Measurements from ENCODE around the gene OR52E8. TPM values are rescaled to one million over a fixed set of nuclear protein-coding genes. Genes with fewer than 3 reads are reported as not detected.

Gene OR52E8
- total RNA-seq, 5 donors from 2014 or later (not counting 1 experiment from before 2014, with no cell fraction given): not detected

- Histone ChIP-seq H3K9me3 (no peaks in the 10 kb centered on the region), H3K4me3 (ENCODE audit: control insufficient read depth in 1 of 2, extremely low read depth in 1 of 2, low read length in 1 of 2) (no peak within 1 kb of the TSS), H3K36me3 (ENCODE audit: control insufficient read depth in 2 of 2, extremely low read depth in 1 of 2, insufficient read depth in 1 of 2, low read length in 1 of 2) (no peaks in the 10 kb centered on the region), H3K4me1 (ENCODE audit: control insufficient read depth in 1 of 2, extremely low read depth in 1 of 2, insufficient read depth in 2 of 2, low read length in 2 of 2) (no peaks in the 10 kb centered on the region), H3K27me3 (replicated peaks in 1 of 2; ENCODE audit: control insufficient read depth in 2 of 2, extremely low read depth in 1 of 2, insufficient read depth in 2 of 2, low read length in 1 of 2) (peaks cover 0 to 5% of the 10 kb centered on the region in 2 experiments), H3K27ac (ENCODE audit: low read length) (no peak within 1 kb of the TSS)
- ATAC-seq (replicated peaks in 1 of 4) (no peak), DNase-seq (no peak)
- Mint-ChIP-seq H3K9me3 (no peaks in the 10 kb centered on the region), H3K27ac (no peak within 1 kb of the TSS), H3K4me3 (no peak within 1 kb of the TSS), H3K36me3 (no peaks in the 10 kb centered on the region), H3K27me3 (peaks cover 24 to 26% of the 10 kb centered on the region in 2 donors), H3K4me1 (no peaks in the 10 kb centered on the region)
- ChIA-PET CTCF (no interaction called here), POLR2A (no interaction called here)
- WGBS (ENCODE audit: insufficient coverage): no CpG with 5 or more reads among the region's 1 CpG
Observed at GRCh38 chr11:5841797-5842196, 15.7 kb downstream of the OR52E8 start, which contains the start of gene OR52E6. TSS of gene OR52E6 (minus strand) at chr11:5841897. CDS start at chr11:5841897, 0 bp downstream.

- H3K36me3 Mint-ChIP-seq: no peaks in the 10 kb centered on the region
- no peak overlapping the region for H3K4me3 Mint-ChIP-seq
- no peaks in the 10 kb centered on the region for H3K4me1 Mint-ChIP-seq
- Histone ChIP-seq H3K4me1 (ENCODE audit: control insufficient read depth in 1 of 2, extremely low read depth in 1 of 2, insufficient read depth in 2 of 2, low read length in 2 of 2) (no peaks in the 10 kb centered on the region), H3K27ac (ENCODE audit: low read length) (no peak overlapping the region), H3K36me3 (ENCODE audit: control insufficient read depth in 2 of 2, extremely low read depth in 1 of 2, insufficient read depth in 1 of 2, low read length in 1 of 2) (no peaks in the 10 kb centered on the region), H3K4me3 (ENCODE audit: control insufficient read depth in 1 of 2, extremely low read depth in 1 of 2, low read length in 1 of 2) (no peak overlapping the region), H3K9me3 (no peaks in the 10 kb centered on the region), H3K27me3 (replicated peaks in 1 of 2; ENCODE audit: control insufficient read depth in 2 of 2, extremely low read depth in 1 of 2, insufficient read depth in 2 of 2, low read length in 1 of 2) (peaks cover 0 to 5% of the 10 kb centered on the region in 2 experiments)
- no peak overlapping the region for H3K27ac Mint-ChIP-seq
- ATAC-seq (replicated peaks in 1 of 4) (no peak), DNase-seq (no peak)
- no peaks in the 10 kb centered on the region for H3K9me3 Mint-ChIP-seq
- CTCF ChIA-PET: interaction anchor here in 1 of 2 donors (0.5 kb wide), 1 partner anchor 205 kb away, joined by 6 read pairs; no protein-coding TSS in a partner anchor
- H3K27me3 Mint-ChIP-seq: peaks cover 24 to 31% of the 10 kb centered on the region in 2 donors
- WGBS (ENCODE audit: insufficient coverage): no CpG with 5 or more reads among the region's 2 CpGs
- POLR2A ChIA-PET: no interaction called here
Observed at GRCh38 chr11:5837695-5838094, 19.8 kb downstream of the OR52E8 start.

- Histone ChIP-seq H3K9me3 (no peaks in the 10 kb centered on the region), H3K27me3 (replicated peaks in 1 of 2; ENCODE audit: control insufficient read depth in 2 of 2, extremely low read depth in 1 of 2, insufficient read depth in 2 of 2, low read length in 1 of 2) (peaks cover 0 to 8% of the 10 kb centered on the region in 2 experiments), H3K4me1 (ENCODE audit: control insufficient read depth in 1 of 2, extremely low read depth in 1 of 2, insufficient read depth in 2 of 2, low read length in 2 of 2) (no peaks in the 10 kb centered on the region), H3K36me3 (ENCODE audit: control insufficient read depth in 2 of 2, extremely low read depth in 1 of 2, insufficient read depth in 1 of 2, low read length in 1 of 2) (no peaks in the 10 kb centered on the region), H3K27ac (ENCODE audit: low read length) (no peak overlapping the region), H3K4me3 (ENCODE audit: control insufficient read depth in 1 of 2, extremely low read depth in 1 of 2, low read length in 1 of 2) (no peak overlapping the region)
- no peak for ATAC-seq (replicated peaks in 1 of 4)
- ChIA-PET CTCF (interaction anchor here in 1 of 2 donors (0.7 kb wide), 1 partner anchor 155 kb away, joined by 3 read pairs; no protein-coding TSS in a partner anchor), POLR2A (no interaction called here)
- Mint-ChIP-seq H3K4me3 (no peak overlapping the region), H3K9me3 (no peaks in the 10 kb centered on the region), H3K27ac (no peak overlapping the region), H3K27me3 (peaks cover 9 to 24% of the 10 kb centered on the region in 2 donors), H3K36me3 (no peaks in the 10 kb centered on the region), H3K4me1 (no peaks in the 10 kb centered on the region)
- no CpG with 5 or more reads among the region's 2 CpGs for WGBS (ENCODE audit: insufficient coverage)
- DNase-seq: no peak
Observed at GRCh38 chr11:5833446-5833845, 24.0 kb downstream of the OR52E8 start.

GRCh38 chr11:5831196-5831829 lies 26.2 kb downstream of the OR52E8 start:
- Histone ChIP-seq H3K4me3 (ENCODE audit: control insufficient read depth in 1 of 2, extremely low read depth in 1 of 2, low read length in 1 of 2) (no peak overlapping the region), H3K27me3 (replicated peaks in 1 of 2; ENCODE audit: control insufficient read depth in 2 of 2, extremely low read depth in 1 of 2, insufficient read depth in 2 of 2, low read length in 1 of 2) (peaks cover 0 to 13% of the 10 kb centered on the region in 2 experiments), H3K36me3 (ENCODE audit: control insufficient read depth in 2 of 2, extremely low read depth in 1 of 2, insufficient read depth in 1 of 2, low read length in 1 of 2) (no peaks in the 10 kb centered on the region), H3K27ac (ENCODE audit: low read length) (no peak overlapping the region), H3K4me1 (ENCODE audit: control insufficient read depth in 1 of 2, extremely low read depth in 1 of 2, insufficient read depth in 2 of 2, low read length in 2 of 2) (no peaks in the 10 kb centered on the region), H3K9me3 (no peaks in the 10 kb centered on the region)
- WGBS (ENCODE audit: insufficient coverage): 96% methylated on average over 4 of the region's 6 CpGs
- Mint-ChIP-seq H3K9me3 (no peaks in the 10 kb centered on the region), H3K36me3 (no peaks in the 10 kb centered on the region), H3K27ac (no peak overlapping the region), H3K4me1 (no peaks in the 10 kb centered on the region), H3K27me3 (peaks cover 12 to 18% of the 10 kb centered on the region in 2 donors), H3K4me3 (no peak overlapping the region)
- CTCF ChIA-PET: no interaction called here
- DNase-seq (no peak), ATAC-seq (replicated peaks in 1 of 4) (no peak)
- POLR2A ChIA-PET: no interaction called here

GRCh38 chr11:5818245-5818886 lies 39.1 kb downstream of the OR52E8 start:
- peaks cover 0 to 5% of the 10 kb centered on the region in 2 donors for H3K27me3 Mint-ChIP-seq
- ATAC-seq (replicated peaks in 1 of 4): peak in 1 of 4 experiments; percentile 35
- POLR2A ChIA-PET: no interaction called here
- CTCF ChIA-PET: interaction anchor here in 1 of 2 donors (0.7 to 1.2 kb wide), 2 partner anchors 8 to 13 kb away, joined by 3 read pairs; no protein-coding TSS in a partner anchor
- H3K9me3 Mint-ChIP-seq: peaks cover 0 to 3% (median 0%) of the 10 kb centered on the region in 3 donors
- H3K9me3 ChIP-seq: no peaks in the 10 kb centered on the region
- peak overlapping the region in 1 of 2 donors; percentile 72 for H3K27ac Mint-ChIP-seq
- H3K4me3 Mint-ChIP-seq: peak overlapping the region; percentile 69 to 79 (median 71)
- H3K27ac ChIP-seq (ENCODE audit: low read length): no peak overlapping the region
- H3K36me3 ChIP-seq (ENCODE audit: control insufficient read depth in 2 of 2, extremely low read depth in 1 of 2, insufficient read depth in 1 of 2, low read length in 1 of 2): no peaks in the 10 kb centered on the region
- no CpG with 5 or more reads among the region's 1 CpG for WGBS (ENCODE audit: insufficient coverage)
- H3K27me3 ChIP-seq (replicated peaks in 1 of 2; ENCODE audit: control insufficient read depth in 2 of 2, extremely low read depth in 1 of 2, insufficient read depth in 2 of 2, low read length in 1 of 2): no peaks in the 10 kb centered on the region
- H3K4me1 ChIP-seq (ENCODE audit: control insufficient read depth in 1 of 2, extremely low read depth in 1 of 2, insufficient read depth in 2 of 2, low read length in 2 of 2): peaks cover 0 to 2% of the 10 kb centered on the region in 2 experiments
- peaks cover 9 to 19% (median 15%) of the 10 kb centered on the region in 3 donors for H3K4me1 Mint-ChIP-seq
- H3K4me3 ChIP-seq (ENCODE audit: control insufficient read depth in 1 of 2, extremely low read depth in 1 of 2, low read length in 1 of 2): no peak overlapping the region
- H3K36me3 Mint-ChIP-seq: peaks cover 4% of the 10 kb centered on the region
- DNase-seq: peak in 1 of 35 experiments; percentile 6

- Mint-ChIP-seq H3K9me3 (no peaks in the 10 kb centered on the region), H3K4me3 (no peak overlapping the region)
- no CpG with 5 or more reads among the region's 4 CpGs for WGBS (ENCODE audit: insufficient coverage)
Observed at GRCh38 chr11:5815534-5815933, 42.0 kb downstream of the OR52E8 start.

More at GRCh38 chr11:5815534-5815933, 42.0 kb downstream of the OR52E8 start:
- peaks cover 0 to 2% of the 10 kb centered on the region in 2 experiments for H3K4me1 ChIP-seq (ENCODE audit: control insufficient read depth in 1 of 2, extremely low read depth in 1 of 2, insufficient read depth in 2 of 2, low read length in 2 of 2)
- H3K4me1 Mint-ChIP-seq: peaks cover 9 to 19% (median 15%) of the 10 kb centered on the region in 3 donors
- no peaks in the 10 kb centered on the region for H3K36me3 Mint-ChIP-seq
- H3K27ac ChIP-seq (ENCODE audit: low read length): no peak overlapping the region
- DNase-seq: no peak
- no peaks in the 10 kb centered on the region for H3K27me3 ChIP-seq (replicated peaks in 1 of 2; ENCODE audit: control insufficient read depth in 2 of 2, extremely low read depth in 1 of 2, insufficient read depth in 2 of 2, low read length in 1 of 2)
- no peaks in the 10 kb centered on the region for H3K36me3 ChIP-seq (ENCODE audit: control insufficient read depth in 2 of 2, extremely low read depth in 1 of 2, insufficient read depth in 1 of 2, low read length in 1 of 2)
- CTCF ChIA-PET: interaction anchor here in 1 of 2 donors (0.5 kb wide), 1 partner anchor 209 kb away, joined by 3 read pairs; no protein-coding TSS in a partner anchor
- POLR2A ChIA-PET: no interaction called here
- ATAC-seq (replicated peaks in 1 of 4): no peak
- H3K27ac Mint-ChIP-seq: no peak overlapping the region
- H3K4me3 ChIP-seq (ENCODE audit: control insufficient read depth in 1 of 2, extremely low read depth in 1 of 2, low read length in 1 of 2): no peak overlapping the region
- no peaks in the 10 kb centered on the region for H3K9me3 ChIP-seq
- peaks cover 2 to 4% of the 10 kb centered on the region in 2 donors for H3K27me3 Mint-ChIP-seq
